ENCODE results near the gene RBKS. TPM values are rescaled to one million over a fixed set of nuclear protein-coding genes. Genes with fewer than 3 reads are reported as not detected.

RBKS gene
- total RNA-seq = 0.57 and 1.1 TPM in 2 replicates

DNA sequence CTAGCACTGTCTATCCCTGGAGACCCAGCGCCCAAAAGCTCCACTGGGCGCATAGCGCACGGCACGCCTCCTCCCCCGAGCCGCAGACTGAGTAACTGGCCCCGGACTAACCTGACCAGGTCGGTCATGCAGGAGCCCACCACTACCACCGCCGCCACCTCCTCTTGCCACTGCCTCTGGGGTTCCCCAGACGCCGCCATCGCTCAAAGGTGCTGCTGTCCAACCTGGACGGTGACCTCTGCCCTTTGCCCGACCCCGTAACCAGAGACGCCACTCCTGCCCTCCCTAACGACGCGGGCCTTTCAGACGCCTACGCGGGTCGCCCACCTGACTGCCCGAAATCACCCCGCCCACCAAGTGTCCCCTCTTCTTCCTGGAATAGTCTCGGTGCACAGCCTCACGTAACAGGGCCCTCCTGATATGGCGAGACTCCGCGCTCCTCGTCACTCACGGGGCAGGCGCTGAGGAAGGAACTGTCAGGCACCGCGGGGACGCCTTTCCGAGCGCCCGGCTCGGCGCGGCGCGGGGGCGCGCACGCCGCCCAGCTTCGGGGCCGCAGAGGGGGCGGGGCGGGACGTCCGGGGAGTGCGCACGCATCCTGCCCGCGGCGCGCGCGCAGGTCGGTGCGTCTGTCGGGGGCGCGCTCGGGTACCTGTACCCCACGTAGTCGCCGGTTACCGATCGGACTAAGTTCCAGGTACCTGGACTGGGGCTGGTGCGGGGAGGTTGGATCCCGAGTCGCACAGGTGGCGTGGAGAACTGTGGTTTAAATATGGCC, at the start of gene RBKS, which contains the start of gene BABAM2:
RBKS (minus strand) TSS at position 242 of the 778 bp plus-strand sequence; CDS start at position 200, 42 bp downstream.
BABAM2 (plus strand) TSS at position 584 of the 778 bp plus-strand sequence. CDS start 3,828 bp downstream, outside the sequence.

GRCh38 chr2:27771548-27772335, 118.4 kb downstream of the RBKS start, which contains the start of gene MRPL33:
TSS of gene MRPL33 (plus strand) at chr2:27771719. CDS start at chr2:27771778, 59 bp downstream.

Other genes starting within 250 kb of the RBKS start
- 32.5 and 40.0 TPM in 2 replicates for gene SUPT7L, start 226.8 kb downstream of the RBKS start, total RNA-seq
- 27.4 and 34.8 TPM in 2 replicates for gene SLC4A1AP, start 226.5 kb downstream of the RBKS start, total RNA-seq
- 49.9 and 50.5 TPM in 2 replicates for gene MRPL33, start 118.7 kb downstream of the RBKS start, total RNA-seq
- gene BABAM2, start 342 bp upstream of the RBKS start, total RNA-seq = 19.8 and 26.3 TPM in 2 replicates

Data from placental pericyte (primary cell).